ENCODE data around the gene THEMIS2. TPM values are rescaled to one million over a fixed set of nuclear protein-coding genes. Genes with fewer than 3 reads are reported as not detected.

THEMIS2 gene
- polyA plus RNA-seq, 1 donor from 2014 or later: 0.26 TPM

DNA sequence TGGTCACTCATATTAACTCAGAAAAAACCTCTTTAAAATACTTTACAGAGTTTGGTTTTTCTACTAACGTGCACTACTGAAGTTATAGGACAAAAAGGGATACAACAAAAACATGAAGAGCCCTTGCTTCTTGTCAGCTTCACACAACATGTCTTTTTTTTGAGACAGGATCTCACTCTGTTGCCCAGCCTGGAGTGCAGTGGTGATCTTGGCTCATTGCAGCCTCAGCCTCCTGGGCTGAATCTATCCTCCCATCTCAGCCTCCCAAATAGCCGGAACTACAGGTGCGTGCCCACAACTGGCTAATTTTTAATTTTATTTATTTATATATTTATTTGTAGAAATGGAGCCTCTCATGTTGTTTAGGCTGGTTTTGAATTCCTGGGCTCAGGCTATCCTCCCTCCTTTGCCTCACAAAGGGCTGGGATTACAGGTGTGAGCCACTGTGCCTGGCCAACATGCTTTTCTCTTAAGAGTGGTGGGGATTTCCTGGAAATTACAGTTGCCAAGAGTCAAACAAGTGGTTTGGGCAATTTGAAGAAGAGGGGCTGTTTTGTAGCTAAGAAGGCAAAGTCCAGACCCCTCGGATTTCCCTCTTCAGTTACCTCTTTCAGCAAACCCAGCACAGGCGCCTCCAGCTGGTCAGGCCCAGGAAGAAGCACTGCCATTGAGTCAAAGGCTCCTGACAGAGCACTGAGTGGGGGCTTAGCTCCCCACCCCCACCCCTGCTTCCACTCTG is 56.0 kb downstream of the THEMIS2 start:
- Histone ChIP-seq H3F3A (ENCODE audit: insufficient read depth, low read length, poor library complexity, severe bottlenecking) (no peaks in the 10 kb centered on the region), H4K20me1 (ENCODE audit: insufficient read depth) (no peaks in the 10 kb centered on the region), H3K9ac (ENCODE audit: low read length) (no peak overlapping the region), H3K27me3 (ENCODE audit: insufficient read depth, low read depth, low read length) (no peaks in the 10 kb centered on the region), H3K79me2 (replicated peaks; ENCODE audit: insufficient read depth, low read length) (no peaks in the 10 kb centered on the region), H3K4me2 (ENCODE audit: low read length) (no peak overlapping the region), H3K27ac (ENCODE audit: low read length) (no peak overlapping the region), H2AFZ (ENCODE audit: low read depth, low read length) (no peak overlapping the region), H3K36me3 (ENCODE audit: insufficient read depth, low read length) (no peaks in the 10 kb centered on the region), H3K9me3 (ENCODE audit: low read length) (no peaks in the 10 kb centered on the region), H3K4me3 (ENCODE audit: low read length) (no peak overlapping the region), H3K9me2 (ENCODE audit: insufficient read depth, low read length) (no peaks in the 10 kb centered on the region)
- no peak for TF ChIP-seq MXI1 (conservative IDR thresholded peaks at IDR 0.05; ENCODE audit: poor library complexity, severe bottlenecking)
- TF ChIP-seq EP300 (conservative IDR thresholded peaks at IDR 0.05; ENCODE audit: poor library complexity, severe bottlenecking): no peak
- TF ChIP-seq SMC3 (conservative IDR thresholded peaks at IDR 0.05; ENCODE audit: poor library complexity): no peak
- no peak for TF ChIP-seq REST (IDR thresholded peaks at IDR 0.05; ENCODE audit: borderline replicate concordance)
- TF ChIP-seq POLR2AphosphoS5 (IDR thresholded peaks at IDR 0.05): no peak
- TF ChIP-seq EZH2 (IDR thresholded peaks at IDR 0.05; ENCODE audit: borderline replicate concordance, insufficient read depth, low read length, poor library complexity, severe bottlenecking): no peak
- TF ChIP-seq, protein P1, sequence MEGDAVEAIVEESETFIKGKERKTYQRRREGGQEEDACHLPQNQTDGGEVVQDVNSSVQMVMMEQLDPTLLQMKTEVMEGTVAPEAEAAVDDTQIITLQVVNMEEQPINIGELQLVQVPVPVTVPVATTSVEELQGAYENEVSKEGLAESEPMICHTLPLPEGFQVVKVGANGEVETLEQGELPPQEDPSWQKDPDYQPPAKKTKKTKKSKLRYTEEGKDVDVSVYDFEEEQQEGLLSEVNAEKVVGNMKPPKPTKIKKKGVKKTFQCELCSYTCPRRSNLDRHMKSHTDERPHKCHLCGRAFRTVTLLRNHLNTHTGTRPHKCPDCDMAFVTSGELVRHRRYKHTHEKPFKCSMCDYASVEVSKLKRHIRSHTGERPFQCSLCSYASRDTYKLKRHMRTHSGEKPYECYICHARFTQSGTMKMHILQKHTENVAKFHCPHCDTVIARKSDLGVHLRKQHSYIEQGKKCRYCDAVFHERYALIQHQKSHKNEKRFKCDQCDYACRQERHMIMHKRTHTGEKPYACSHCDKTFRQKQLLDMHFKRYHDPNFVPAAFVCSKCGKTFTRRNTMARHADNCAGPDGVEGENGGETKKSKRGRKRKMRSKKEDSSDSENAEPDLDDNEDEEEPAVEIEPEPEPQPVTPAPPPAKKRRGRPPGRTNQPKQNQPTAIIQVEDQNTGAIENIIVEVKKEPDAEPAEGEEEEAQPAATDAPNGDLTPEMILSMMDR (IDR thresholded peaks at IDR 0.05; ENCODE audit: poor library complexity, severe bottlenecking): no peak
- no peak for TF ChIP-seq RAD21 (conservative IDR thresholded peaks at IDR 0.05)
- no peak for TF ChIP-seq TAF1 (IDR thresholded peaks at IDR 0.05; ENCODE audit: low read depth)

- Histone ChIP-seq H3K4me2 (ENCODE audit: low read length) (no peak overlapping the region), H3K9me3 (ENCODE audit: low read length) (no peaks in the 10 kb centered on the region), H3K9ac (ENCODE audit: low read length) (no peak overlapping the region), H3K9me2 (ENCODE audit: insufficient read depth, low read length) (no peaks in the 10 kb centered on the region), H3F3A (ENCODE audit: insufficient read depth, low read length, poor library complexity, severe bottlenecking) (no peaks in the 10 kb centered on the region), H3K27me3 (ENCODE audit: insufficient read depth, low read depth, low read length) (peaks cover 10% of the 10 kb centered on the region), H3K79me2 (replicated peaks; ENCODE audit: insufficient read depth, low read length) (no peaks in the 10 kb centered on the region), H3K36me3 (ENCODE audit: insufficient read depth, low read length) (no peaks in the 10 kb centered on the region), H4K20me1 (ENCODE audit: insufficient read depth) (no peaks in the 10 kb centered on the region), H3K4me3 (ENCODE audit: low read length) (no peak overlapping the region), H3K27ac (ENCODE audit: low read length) (no peak overlapping the region), H2AFZ (ENCODE audit: low read depth, low read length) (no peak overlapping the region)
- TF ChIP-seq MXI1 (conservative IDR thresholded peaks at IDR 0.05; ENCODE audit: poor library complexity, severe bottlenecking) (no peak), TAF1 (IDR thresholded peaks at IDR 0.05; ENCODE audit: low read depth) (no peak), EP300 (conservative IDR thresholded peaks at IDR 0.05; ENCODE audit: poor library complexity, severe bottlenecking) (no peak), RAD21 (conservative IDR thresholded peaks at IDR 0.05) (no peak), POLR2AphosphoS5 (IDR thresholded peaks at IDR 0.05) (no peak), EZH2 (IDR thresholded peaks at IDR 0.05; ENCODE audit: borderline replicate concordance, insufficient read depth, low read length, poor library complexity, severe bottlenecking) (no peak), REST (IDR thresholded peaks at IDR 0.05; ENCODE audit: borderline replicate concordance) (no peak), SMC3 (conservative IDR thresholded peaks at IDR 0.05; ENCODE audit: poor library complexity) (no peak)
- TF ChIP-seq, protein P1 (IDR thresholded peaks at IDR 0.05; ENCODE audit: poor library complexity, severe bottlenecking): no peak
Measured at GRCh38 chr1:27931184-27931583, 58.8 kb downstream of the THEMIS2 start.

Data from neural cell (in vitro differentiated cells).